IMR-90 (cell line): ENCODE results near the gene TTC28. TPM values are rescaled to one million over a fixed set of nuclear protein-coding genes. Genes with fewer than 3 reads are reported as not detected.

ENCODE experiments used
- ATAC-seq: fragments of 200-7000 bp; cut with Tn5 transposase; 2 replicates; pipeline ENCODE4 v1.9.1; 2020; ENCODE audit warnings: low read depth, mild to moderate bottlenecking, moderate library complexity
- BruUV-seq: library from RNA; stranded (reverse); fragments of 400-500 nt; replicated peaks from 2 replicates; lab custom pipeline; 2021; lab: Mats Ljungman, UMichigan
- CTCF ChIA-PET: fragments of 300-600 bp; formaldehyde crosslinking; extraction: SDS; loops from one replicate; lab custom pipeline; 2021; ENCODE audit warnings: antibody characterized with exemption; lab: Yijun Ruan, JAX
- POLR2A ChIA-PET: fragments of 300-600 bp; sonication (Branson Sonifier 250); formaldehyde crosslinking; loops from one replicate; lab custom pipeline; 2022; ENCODE audit warnings: antibody characterized with exemption; ENCODE audit not compliant: unreplicated experiment; lab: Charles Lee
- DNase-seq: peaks from one replicate; pipeline ENCODE4 v3.0.0; 2013
- H2AFZ ChIP-seq: replicated peaks from 2 replicates; pipeline ENCODE3; 2013; ENCODE audit warnings: low read length, mild to moderate bottlenecking; ENCODE audit not compliant: poor library complexity
- H2AK5ac ChIP-seq: 2 replicates; pipeline ENCODE4 v1.6.1; 2013; ENCODE audit warnings: low read depth, low read length, inconsistent platforms
- H2AK9ac ChIP-seq: replicated peaks from 2 replicates; pipeline ENCODE3; 2013; ENCODE audit warnings: mild to moderate bottlenecking, low read depth, low read length, moderate library complexity; ENCODE audit not compliant: poor library complexity
- H2BK120ac ChIP-seq: 2 replicates; pipeline ENCODE4 v1.6.1; 2013; ENCODE audit warnings: low read depth, low read length, inconsistent platforms
- H2BK15ac ChIP-seq: 3 replicates; pipeline ENCODE4 v1.6.1; 2013; ENCODE audit warnings: low read depth, low read length, inconsistent platforms
- H2BK20ac ChIP-seq: 2 replicates; pipeline ENCODE4 v1.6.1; 2013; ENCODE audit warnings: low read depth, mild to moderate bottlenecking, inconsistent platforms, low read length, moderate library complexity
- H2BK5ac ChIP-seq: 2 replicates; pipeline ENCODE4 v1.6.1; 2013; ENCODE audit warnings: mild to moderate bottlenecking, low read depth, low read length, inconsistent platforms; ENCODE audit not compliant: poor library complexity, severe bottlenecking
- H3K14ac ChIP-seq: replicated peaks from 2 replicates; pipeline ENCODE4 v1.6.1; 2013; ENCODE audit warnings: low read depth, low read length, inconsistent platforms
- H3K18ac ChIP-seq: 2 replicates; pipeline ENCODE4 v1.6.1; 2013; ENCODE audit warnings: low read depth, low read length, control low read depth
- H3K23ac ChIP-seq: 2 replicates; pipeline ENCODE4 v1.6.1; 2013; ENCODE audit warnings: low read depth, low read length, inconsistent platforms
- H3K27ac ChIP-seq: 2 replicates; pipeline ENCODE4 v1.5.1; 2013; ENCODE audit warnings: mild to moderate bottlenecking, control low read depth, low read length; ENCODE audit not compliant: insufficient read depth
- H3K27me3 ChIP-seq: 2 replicates; pipeline ENCODE4 v1.6.1; 2013; ENCODE audit warnings: low read length; ENCODE audit not compliant: control insufficient read depth, insufficient read depth
- H3K36me3 ChIP-seq: 2 replicates; pipeline ENCODE4 v1.6.1; 2013; ENCODE audit warnings: low read length, mixed read lengths; ENCODE audit not compliant: control insufficient read depth, insufficient read depth
- H3K4ac ChIP-seq: 2 replicates; pipeline ENCODE4 v1.6.1; 2013; ENCODE audit warnings: low read depth, low read length, inconsistent platforms
- H3K4me1 ChIP-seq: 2 replicates; pipeline ENCODE4 v1.6.1; 2013; ENCODE audit warnings: low read length, mixed read lengths; ENCODE audit not compliant: control insufficient read depth, insufficient read depth
- H3K4me2 ChIP-seq: 2 replicates; pipeline ENCODE4 v1.6.1; 2013; ENCODE audit warnings: low read depth, mild to moderate bottlenecking, control low read depth, low read length, moderate library complexity
- H3K4me3 ChIP-seq: 2 replicates; pipeline ENCODE4 v1.5.1; 2013; ENCODE audit warnings: low read depth, mild to moderate bottlenecking, control low read depth, low read length, moderate library complexity; ENCODE audit not compliant: insufficient read depth
- H3K56ac ChIP-seq: 2 replicates; pipeline ENCODE4 v1.6.1; 2013; ENCODE audit warnings: low read length, inconsistent platforms; ENCODE audit not compliant: insufficient read depth; ENCODE audit errors: extremely low read depth
- H3K79me1 ChIP-seq, 2 experiments: 2 replicates each; pipeline ENCODE4 v1.6.1; 2013; ENCODE audit warnings: low read length in 2 of 2, inconsistent platforms in 1 of 2, low read depth in 1 of 2
- H3K9ac ChIP-seq: 2 replicates; pipeline ENCODE4 v1.6.1; 2013; ENCODE audit warnings: low read depth, low read length, control low read depth
- H3K9me1 ChIP-seq: 2 replicates; pipeline ENCODE4 v1.6.1; 2013; ENCODE audit warnings: low read length, inconsistent platforms; ENCODE audit not compliant: insufficient read depth
- H3K9me3 ChIP-seq: 2 replicates; pipeline ENCODE4 v1.6.1; 2013; ENCODE audit warnings: low read length; ENCODE audit not compliant: control insufficient read depth, insufficient read depth
- H4K20me1 ChIP-seq: 2 replicates; pipeline ENCODE4 v1.6.1; 2013; ENCODE audit warnings: low read length, inconsistent platforms; ENCODE audit not compliant: insufficient read depth
- H4K5ac ChIP-seq: 2 replicates; pipeline ENCODE4 v1.6.1; 2013; ENCODE audit warnings: mild to moderate bottlenecking, low read depth, low read length, control low read depth
- H4K8ac ChIP-seq, 2 experiments: 2 replicates each; pipeline ENCODE4 v1.6.1; 2013; ENCODE audit warnings: low read depth in 2 of 2, low read length in 2 of 2, control low read depth in 1 of 2, inconsistent platforms in 1 of 2
- H4K91ac ChIP-seq: 2 replicates; pipeline ENCODE4 v1.6.1; 2013; ENCODE audit warnings: low read depth, low read length, inconsistent platforms; ENCODE audit not compliant: insufficient read depth
- BHLHE40 ChIP-seq: fragments of 150-350 bp; IDR thresholded peaks from 2 replicates; pipeline ENCODE4 v1.6.1; 2016; ENCODE audit warnings: mild to moderate bottlenecking, low read depth, low read length
- CEBPB ChIP-seq: IDR thresholded peaks from 2 replicates; pipeline ENCODE4 v1.6.1; 2012; ENCODE audit warnings: low read depth, low read length, improper control_type of control experiment
- CHD1 ChIP-seq: IDR thresholded peaks from 2 replicates; pipeline ENCODE4 v1.6.1; 2012; ENCODE audit warnings: low read depth, low read length, improper control_type of control experiment
- ELK1 ChIP-seq: fragments of 150-350 bp; IDR thresholded peaks from 2 replicates; pipeline ENCODE4 v1.6.1; 2016; ENCODE audit warnings: low read depth, mild to moderate bottlenecking, low read length, moderate library complexity, borderline replicate concordance
- FOS ChIP-seq: fragments of 150-350 bp; IDR thresholded peaks from 2 replicates; pipeline ENCODE4 v1.6.1; 2016; ENCODE audit warnings: low read depth, low read length
- MAFK ChIP-seq: IDR thresholded peaks from 2 replicates; pipeline ENCODE4 v1.6.1; 2012; ENCODE audit warnings: low read depth, low read length, improper control_type of control experiment
- MXI1 ChIP-seq: IDR thresholded peaks from 2 replicates; pipeline ENCODE4 v1.6.1; 2012; ENCODE audit warnings: low read depth, mild to moderate bottlenecking, low read length, moderate library complexity, borderline replicate concordance
- NFE2L2 ChIP-seq: fragments of 150-350 bp; IDR thresholded peaks from 2 replicates; pipeline ENCODE4 v1.6.1; 2016; ENCODE audit warnings: low read depth, mild to moderate bottlenecking, low read length
- POLR2A ChIP-seq: IDR thresholded peaks from 2 replicates; pipeline ENCODE4 v1.6.1; 2012; ENCODE audit warnings: mild to moderate bottlenecking, low read depth, low read length
- RAD21 ChIP-seq: IDR thresholded peaks from 2 replicates; pipeline ENCODE4 v1.6.1; 2012; ENCODE audit warnings: low read length, improper control_type of control experiment
- RCOR1 ChIP-seq: IDR thresholded peaks from 2 replicates; pipeline ENCODE4 v1.6.1; 2012; ENCODE audit warnings: mild to moderate bottlenecking, low read length, improper control_type of control experiment; ENCODE audit not compliant: insufficient replicate concordance
- RFX5 ChIP-seq: IDR thresholded peaks from 2 replicates; pipeline ENCODE4 v1.8.0; 2012; ENCODE audit warnings: low read depth, mild to moderate bottlenecking, low read length, moderate library complexity
- SMC3 ChIP-seq: fragments of 150-350 bp; IDR thresholded peaks from 2 replicates; pipeline ENCODE4 v1.6.1; 2016; ENCODE audit warnings: low read depth, mild to moderate bottlenecking, antibody characterized with exemption, low read length, moderate library complexity
- USF2 ChIP-seq: fragments of 150-350 bp; IDR thresholded peaks from 2 replicates; pipeline ENCODE4 v1.6.1; 2017; ENCODE audit warnings: mild to moderate bottlenecking, antibody characterized with exemption, low read length, low read depth
- WGBS, 2 experiments: methylation state at CpG; one replicate each; pipeline versions ENCODE4 v1.1.5 to v1.1.7; 2013; ENCODE audit warnings: missing lambda C conversion rate in 2 of 2; ENCODE audit not compliant: insufficient read length in 1 of 2; ENCODE audit errors: extremely low coverage in 2 of 2; 5-methylcytosine and 5-hydroxymethylcytosine counted together
- dilution Hi-C: fragments of 300-500 bp; cut with HindIII; formaldehyde crosslinking; loops from one replicate; pipeline ENCODE4 v1.14.3; 2018; ENCODE audit warnings: low sequenced_read_pairs; ENCODE audit not compliant: unreplicated experiment
- in situ Hi-C: fragments of 300-500 bp; cut with MboI; formaldehyde crosslinking; loops from 3 replicates; pipeline ENCODE4 v1.14.3; 2019; ENCODE audit warnings: low sequenced_read_pairs, inconsistent platforms, mixed read lengths
- intact Hi-C: fragments of 100-400 bp; cut with micrococcal nuclease; formaldehyde crosslinking; loops from 2 replicates; pipeline ENCODE4 v1.10.0; 2022
- polyA plus RNA-seq, 3 experiments: library from polyadenylated mRNA; depleted of rRNA; stranded (reverse); fragments of >200 nt; gene quantifications; 2 replicates each; pipeline ENCODE4 v1.2.3, GENCODE V29; 2012; ENCODE audit warnings: low replicate concordance in 1 of 3
- total RNA-seq: library from RNA; depleted of rRNA; stranded (reverse); fragments of >200 nt; gene quantifications from 2 replicates; pipeline ENCODE4 v1.2.3, GENCODE V29; 2012

The TTC28 gene
- total and polyA plus RNA-seq, 2 of the 4 experiments (the other 2 are of a cell fraction) = 5.6 to 13.3 TPM

- H2BK120ac ChIP-seq = no peak overlapping the region
- H3K9me3 ChIP-seq = no peaks in the 10 kb centered on the region
- no peak overlapping the region for H2BK5ac ChIP-seq
- no peak overlapping the region for H2BK15ac ChIP-seq
- ChIA-PET POLR2A (no interaction called here), CTCF (no interaction called here)
- intact Hi-C loops = no loop called here
- no peak overlapping the region for H3K4me2 ChIP-seq
- dilution Hi-C loops = no loop called here
- no peak overlapping the region for H3K23ac ChIP-seq
- in situ Hi-C loops = no loop called here
- no TSS peak for BruUV-seq
- no peak overlapping the region for H3K4me3 ChIP-seq
- no peak overlapping the region for H4K5ac ChIP-seq
- H3K9me1 ChIP-seq = peaks cover 3% of the 10 kb centered on the region; the same call in 1 of the 2 replicates
- H4K20me1 ChIP-seq = no peaks in the 10 kb centered on the region
- 0 out of 4 replicates have a peak, but pooled peaks cover 0 to 3% of the 10 kb centered on the region in 2 experiments for H3K79me1 ChIP-seq
- no peak overlapping the region for H2AK9ac ChIP-seq
- H3K27ac ChIP-seq = no peak overlapping the region
- WGBS, 2 experiments = no CpG with 5 or more reads among the region's 3 CpGs
- H3K56ac ChIP-seq = no peak overlapping the region
- no peak overlapping the region for H2BK20ac ChIP-seq
- H4K91ac ChIP-seq = no peak overlapping the region
- no peak for DNase-seq
- H3K9ac ChIP-seq = no peak overlapping the region
- H3K4me1 ChIP-seq = peaks cover 2% of the 10 kb centered on the region; the same call in 1 of the 2 replicates
- ATAC-seq = no peak
- no peak overlapping the region for H3K4ac ChIP-seq
- no peaks in the 10 kb centered on the region for H3K27me3 ChIP-seq
- TF ChIP-seq MAFK (no peak), ELK1 (no peak), CEBPB (no peak), FOS (no peak), CHD1 (no peak), BHLHE40 (no peak), USF2 (no peak), RAD21 (no peak), RCOR1 (no peak), POLR2A (no peak), MXI1 (no peak), NFE2L2 (no peak), RFX5 (no peak), SMC3 (no peak)
- H3K36me3 ChIP-seq = peaks cover 3% of the 10 kb centered on the region; the same call in 1 of the 2 replicates
- no peak overlapping the region for H2AK5ac ChIP-seq
- no peak overlapping the region for H2AFZ ChIP-seq
- no peak overlapping the region for H4K8ac ChIP-seq
- H3K14ac ChIP-seq = no peak overlapping the region
- H3K18ac ChIP-seq = no peak overlapping the region
Measured at GRCh38 chr22:28718044-28718443, 38.4 kb upstream of the TTC28 start.
